HG02973 (cell line): Measurements from ENCODE around the gene UGT1A3.

Source experiments
- ATAC-seq: cut with Tn5 transposase; IDR thresholded peaks from one replicate; pipeline ENCODE4 v1.9.1; 2021; ENCODE audit warnings: moderate library complexity; ENCODE audit not compliant: unreplicated experiment

UGT1A3 gene

GRCh38 chr2:233793465-233794127 is 64.8 kb downstream of the UGT1A3 start:
- ATAC-seq: no peak

GRCh38 chr2:233794128-233794658 is 65.4 kb downstream of the UGT1A3 start:
- no peak for ATAC-seq

- no peak for ATAC-seq
Observed at GRCh38 chr2:233795735-233796171, 66.9 kb downstream of the UGT1A3 start.

GRCh38 chr2:233796254-233796653 is 67.4 kb downstream of the UGT1A3 start:
- no peak for ATAC-seq

- ATAC-seq: no peak
Observed at GRCh38 chr2:233798335-233799086, 69.7 kb downstream of the UGT1A3 start.

- no peak for ATAC-seq
Observed at GRCh38 chr2:233799087-233799665, 70.3 kb downstream of the UGT1A3 start.

GRCh38 chr2:233799716-233800115 is 70.9 kb downstream of the UGT1A3 start:
- no peak for ATAC-seq

- no peak for ATAC-seq
Observed at GRCh38 chr2:233800208-233800607, 71.4 kb downstream of the UGT1A3 start.

GRCh38 chr2:233801357-233802131 is 72.7 kb downstream of the UGT1A3 start:
- ATAC-seq: no peak

- no peak for ATAC-seq
Observed at GRCh38 chr2:233802132-233802815, 73.4 kb downstream of the UGT1A3 start.

- ATAC-seq: no peak
Observed at GRCh38 chr2:233803292-233803911, 74.6 kb downstream of the UGT1A3 start.

- ATAC-seq: no peak
Observed at GRCh38 chr2:233803994-233804393, 75.2 kb downstream of the UGT1A3 start.

GRCh38 chr2:233807215-233807865 is 78.5 kb downstream of the UGT1A3 start:
- no peak for ATAC-seq

GRCh38 chr2:233807966-233808935 is 79.4 kb downstream of the UGT1A3 start:
- no peak for ATAC-seq

- no peak for ATAC-seq
Observed at GRCh38 chr2:233810385-233810784, 81.5 kb downstream of the UGT1A3 start.

GRCh38 chr2:233811087-233811486 is 82.2 kb downstream of the UGT1A3 start:
- no peak for ATAC-seq

- no peak for ATAC-seq
Observed at GRCh38 chr2:233811732-233812131, 82.9 kb downstream of the UGT1A3 start.
